Effector CD4-positive, alpha-beta T cell (primary cell): Measurements from ENCODE around the gene COQ9.

Experiments used
- DNase-seq: peaks from one replicate; pipeline ENCODE4 v3.0.0-alpha.2; 2020

Gene COQ9

GRCh38 chr16:57473906-57474305 is 26.6 kb downstream of the COQ9 start:
- DNase-seq = no peak

- no peak for DNase-seq
These were observed 27.7 kb downstream of the COQ9 start for GRCh38 chr16:57474671-57475661.

- DNase-seq = peak; percentile 73
These were observed 28.5 kb downstream of the COQ9 start for GRCh38 chr16:57475711-57476339.

- DNase-seq = no peak
These were observed 29.5 kb downstream of the COQ9 start for GRCh38 chr16:57476546-57477410.

GRCh38 chr16:57477531-57478202 is 30.4 kb downstream of the COQ9 start:
- no peak for DNase-seq

GRCh38 chr16:57478396-57479204 is 31.3 kb downstream of the COQ9 start:
- no peak for DNase-seq

GRCh38 chr16:57479205-57479975 is 32.1 kb downstream of the COQ9 start:
- no peak for DNase-seq

- DNase-seq = no peak
These were observed 32.9 kb downstream of the COQ9 start for GRCh38 chr16:57479976-57480753.

GRCh38 chr16:57480754-57481230 is 33.5 kb downstream of the COQ9 start:
- DNase-seq = no peak

GRCh38 chr16:57481421-57481820 is 34.1 kb downstream of the COQ9 start:
- no peak for DNase-seq

GRCh38 chr16:57482845-57483545 is 35.7 kb downstream of the COQ9 start:
- DNase-seq = no peak

- no peak for DNase-seq
These were observed 36.6 kb downstream of the COQ9 start for GRCh38 chr16:57483725-57484514.

- DNase-seq = no peak
These were observed 37.3 kb downstream of the COQ9 start for GRCh38 chr16:57484515-57485005.

GRCh38 chr16:57485091-57485915 is 38.0 kb downstream of the COQ9 start:
- DNase-seq = no peak

GRCh38 chr16:57485916-57486857 is 38.9 kb downstream of the COQ9 start, which contains the start of gene DOK4:
Gene DOK4 (minus strand): TSS chr16:57486493. CDS start chr16:57479507, 6,986 bp downstream.
- DNase-seq = peak; percentile 74
